GM19395 (cell line): ENCODE results near the gene GPC1.

Experiments used
- ATAC-seq: cut with Tn5 transposase; IDR thresholded peaks from one replicate; pipeline ENCODE4 v1.9.1; 2021; ENCODE audit warnings: mild to moderate bottlenecking, moderate library complexity; ENCODE audit not compliant: unreplicated experiment

The GPC1 gene

GRCh38 chr2:240454106-240454901 lies 18.8 kb downstream of the GPC1 start:
- ATAC-seq = no peak

- ATAC-seq = no peak
Measured at GRCh38 chr2:240455272-240455646, 19.8 kb downstream of the GPC1 start.

- no peak for ATAC-seq
Measured at GRCh38 chr2:240455647-240456446, 20.4 kb downstream of the GPC1 start.

GRCh38 chr2:240456447-240457222 lies 21.2 kb downstream of the GPC1 start:
- ATAC-seq = no peak

GRCh38 chr2:240457223-240458043 lies 22.0 kb downstream of the GPC1 start:
- no peak for ATAC-seq

- no peak for ATAC-seq
Measured at GRCh38 chr2:240458044-240458899, 22.8 kb downstream of the GPC1 start.

- ATAC-seq = no peak
Measured at GRCh38 chr2:240458900-240459391, 23.5 kb downstream of the GPC1 start.

GRCh38 chr2:240459401-240460252 lies 24.2 kb downstream of the GPC1 start:
- ATAC-seq = no peak

- no peak for ATAC-seq
Measured at GRCh38 chr2:240460253-240460711, 24.8 kb downstream of the GPC1 start.

GRCh38 chr2:240460781-240461431 lies 25.4 kb downstream of the GPC1 start:
- ATAC-seq = no peak

- ATAC-seq = no peak
Measured at GRCh38 chr2:240461471-240462072, 26.1 kb downstream of the GPC1 start.

GRCh38 chr2:240462073-240462706 lies 26.7 kb downstream of the GPC1 start:
- ATAC-seq = no peak

GRCh38 chr2:240462707-240463273 lies 27.3 kb downstream of the GPC1 start:
- ATAC-seq = no peak

- no peak for ATAC-seq
Measured at GRCh38 chr2:240463274-240463865, 27.9 kb downstream of the GPC1 start.

GRCh38 chr2:240463866-240464481 lies 28.5 kb downstream of the GPC1 start:
- no peak for ATAC-seq
